Stomach (tissue), 4 donors: ENCODE data around the gene SRPRB.

Source experiments
- POLR2A ChIP-seq, 4 donors: fragments of 450-650 bp; IDR thresholded peaks; one replicate each; pipeline ENCODE4 v1.6.1; 2016; ENCODE audit warnings: antibody characterized with exemption in 4 of 4, control low read depth in 2 of 4, mild to moderate bottlenecking in 1 of 4, moderate library complexity in 1 of 4
- POLR2AphosphoS5 ChIP-seq, 3 donors: sonication (generic); formaldehyde crosslinking; IDR thresholded peaks; one replicate each; pipeline ENCODE4 v1.6.1; 2016; ENCODE audit warnings: antibody characterized with exemption in 3 of 3
- TF ChIP-seq, protein P1 (sequence below), 7 experiments: fragments of 450-650 bp in 4 of 7; fragments of 200-600 bp in 3 of 7; sonication (generic) in 3 of 7; IDR thresholded peaks; one replicate each; pipeline ENCODE4 v1.5.1; 2016 to 2019; ENCODE audit warnings: antibody characterized with exemption in 7 of 7, control low read depth in 2 of 7, mild to moderate bottlenecking in 1 of 7

DNA sequence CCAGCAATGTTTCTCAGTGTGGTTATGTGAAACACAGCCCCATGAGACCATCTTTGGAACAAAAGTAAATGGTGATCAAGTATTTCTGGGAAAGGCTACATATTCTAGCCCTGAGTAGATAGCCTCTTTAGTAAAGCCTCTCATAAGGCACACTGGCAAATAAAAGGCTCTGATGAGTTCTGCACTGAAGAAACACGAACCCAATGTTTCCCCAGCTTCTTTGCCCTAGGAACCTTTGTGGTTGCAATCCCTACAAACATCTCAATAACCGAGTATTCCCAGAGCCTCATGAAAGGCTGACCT, 48.3 kb downstream of the SRPRB start:
- TF ChIP-seq, protein P1, sequence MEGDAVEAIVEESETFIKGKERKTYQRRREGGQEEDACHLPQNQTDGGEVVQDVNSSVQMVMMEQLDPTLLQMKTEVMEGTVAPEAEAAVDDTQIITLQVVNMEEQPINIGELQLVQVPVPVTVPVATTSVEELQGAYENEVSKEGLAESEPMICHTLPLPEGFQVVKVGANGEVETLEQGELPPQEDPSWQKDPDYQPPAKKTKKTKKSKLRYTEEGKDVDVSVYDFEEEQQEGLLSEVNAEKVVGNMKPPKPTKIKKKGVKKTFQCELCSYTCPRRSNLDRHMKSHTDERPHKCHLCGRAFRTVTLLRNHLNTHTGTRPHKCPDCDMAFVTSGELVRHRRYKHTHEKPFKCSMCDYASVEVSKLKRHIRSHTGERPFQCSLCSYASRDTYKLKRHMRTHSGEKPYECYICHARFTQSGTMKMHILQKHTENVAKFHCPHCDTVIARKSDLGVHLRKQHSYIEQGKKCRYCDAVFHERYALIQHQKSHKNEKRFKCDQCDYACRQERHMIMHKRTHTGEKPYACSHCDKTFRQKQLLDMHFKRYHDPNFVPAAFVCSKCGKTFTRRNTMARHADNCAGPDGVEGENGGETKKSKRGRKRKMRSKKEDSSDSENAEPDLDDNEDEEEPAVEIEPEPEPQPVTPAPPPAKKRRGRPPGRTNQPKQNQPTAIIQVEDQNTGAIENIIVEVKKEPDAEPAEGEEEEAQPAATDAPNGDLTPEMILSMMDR (IDR thresholded peaks at IDR 0.05) = no peak
- TF ChIP-seq POLR2A (IDR thresholded peaks at IDR 0.05) (no peak), POLR2AphosphoS5 (IDR thresholded peaks at IDR 0.05) (no peak)
